WTC11 (cell line): ENCODE measurements around the gene MEGF9. TPM values are rescaled to one million over a fixed set of nuclear protein-coding genes. Genes with fewer than 3 reads are reported as not detected.

Experiments
- ATAC-seq: fragments of 200-7000 bp; cut with Tn5 transposase; 2 replicates; pipeline ENCODE4 v1.10.0; 2021; ENCODE audit warnings: mild to moderate bottlenecking, moderate library complexity
- CTCF ChIA-PET: fragments of 300-600 bp; sonication (Branson Sonifier 250); formaldehyde crosslinking; loops from one replicate; lab custom pipeline; 2021; ENCODE audit warnings: antibody characterized with exemption; lab: Charles Lee
- POLR2A ChIA-PET: fragments of 350-600 bp; sonication (Branson Sonifier 250); formaldehyde crosslinking; loops from one replicate; lab custom pipeline; 2021; ENCODE audit warnings: antibody characterized with exemption; lab: Charles Lee
- DNase-seq: peaks from one replicate; pipeline ENCODE4 v3.0.0; 2021; ENCODE audit warnings: low spot score
- H3K27ac Mint-ChIP-seq: 2 replicates; pipeline ENCODE4 v1.8.0; 2021; ENCODE audit warnings: mixed read lengths
- H3K27me3 Mint-ChIP-seq: 2 replicates; pipeline ENCODE4 v1.8.0; 2021; ENCODE audit warnings: low read depth, mild to moderate bottlenecking, moderate library complexity, mixed read lengths
- H3K36me3 Mint-ChIP-seq: 2 replicates; pipeline ENCODE4 v1.8.0; 2021; ENCODE audit warnings: mixed read lengths
- H3K4me1 Mint-ChIP-seq: 2 replicates; pipeline ENCODE4 v1.8.0; 2022; ENCODE audit warnings: mixed read lengths
- H3K4me3 Mint-ChIP-seq: 2 replicates; pipeline ENCODE4 v1.8.0; 2021; ENCODE audit warnings: mild to moderate bottlenecking, moderate library complexity, mixed read lengths
- H3K9me3 Mint-ChIP-seq: 2 replicates; pipeline ENCODE4 v1.8.0; 2021; ENCODE audit warnings: mixed read lengths
- ATF6 ChIP-seq: sonication (generic); formaldehyde crosslinking; IDR thresholded peaks from 2 replicates; pipeline ENCODE4 v1.8.1; 2023; ENCODE audit warnings: mild to moderate bottlenecking, missing genetic modification reagents
- CREM ChIP-seq: sonication (generic); formaldehyde crosslinking; IDR thresholded peaks from 2 replicates; pipeline ENCODE4 v1.8.1; 2022; ENCODE audit warnings: mild to moderate bottlenecking, missing genetic modification reagents, moderate library complexity
- CTCF ChIP-seq: fragments of 200-600 bp; IDR thresholded peaks from 2 replicates; pipeline ENCODE4 v1.8.0; 2022; ENCODE audit warnings: antibody characterized with exemption
- E2F4 ChIP-seq: sonication (generic); formaldehyde crosslinking; IDR thresholded peaks from 2 replicates; pipeline ENCODE4 v1.8.1; 2022; ENCODE audit warnings: low read depth, mild to moderate bottlenecking, moderate library complexity, missing genetic modification reagents, borderline replicate concordance
- E2F5 ChIP-seq: sonication (generic); formaldehyde crosslinking; IDR thresholded peaks from 2 replicates; pipeline ENCODE4 v1.8.1; 2022; ENCODE audit warnings: mild to moderate bottlenecking, moderate library complexity, missing genetic modification reagents
- EMX1 ChIP-seq: fragments of 250-450 bp; sonication (Bioruptor Pico); IDR thresholded peaks from 2 replicates; pipeline ENCODE4 v1.8.0; 2021; ENCODE audit warnings: mild to moderate bottlenecking
- FOXK1 ChIP-seq: sonication (generic); formaldehyde crosslinking; IDR thresholded peaks from 2 replicates; pipeline ENCODE4 v1.8.0; 2022; ENCODE audit warnings: mild to moderate bottlenecking, moderate library complexity, missing genetic modification reagents
- FOXP1 ChIP-seq: sonication (generic); formaldehyde crosslinking; IDR thresholded peaks from 2 replicates; pipeline ENCODE4 v1.8.0; 2022; ENCODE audit warnings: missing genetic modification reagents, mild to moderate bottlenecking, moderate library complexity, borderline replicate concordance
- HMGA2 ChIP-seq: fragments of 250-450 bp; sonication (Bioruptor Pico); IDR thresholded peaks from 2 replicates; pipeline ENCODE4 v1.4.0; 2021; ENCODE audit warnings: mild to moderate bottlenecking, moderate library complexity
- IRF2 ChIP-seq: sonication (generic); formaldehyde crosslinking; IDR thresholded peaks from 2 replicates; pipeline ENCODE4 v1.8.0; 2022; ENCODE audit warnings: low read depth, missing genetic modification reagents, borderline replicate concordance
- MYBL2 ChIP-seq: sonication (generic); formaldehyde crosslinking; IDR thresholded peaks from 2 replicates; pipeline ENCODE4 v1.8.1; 2023; ENCODE audit warnings: mild to moderate bottlenecking, moderate library complexity, missing genetic modification reagents
- NFYB ChIP-seq: sonication (generic); formaldehyde crosslinking; conservative IDR thresholded peaks from 2 replicates; pipeline ENCODE4 v1.8.0; 2022; ENCODE audit warnings: low read depth, missing genetic modification reagents
- TEAD4 ChIP-seq: sonication (generic); formaldehyde crosslinking; IDR thresholded peaks from 2 replicates; pipeline ENCODE4 v1.8.0; 2022; ENCODE audit warnings: mild to moderate bottlenecking, missing genetic modification reagents
- TP53 ChIP-seq: sonication (generic); formaldehyde crosslinking; IDR thresholded peaks from 2 replicates; pipeline ENCODE4 v1.8.1; 2023; ENCODE audit warnings: mild to moderate bottlenecking, missing genetic modification reagents
- USF2 ChIP-seq: sonication (generic); formaldehyde crosslinking; IDR thresholded peaks from 2 replicates; pipeline ENCODE4 v1.8.1; 2023; ENCODE audit warnings: mild to moderate bottlenecking, missing genetic modification reagents, moderate library complexity
- ZNF121 ChIP-seq: sonication (generic); formaldehyde crosslinking; IDR thresholded peaks from 2 replicates; pipeline ENCODE4 v1.8.0; 2023; ENCODE audit warnings: missing genetic modification reagents
- ZNF219 ChIP-seq: sonication (generic); formaldehyde crosslinking; IDR thresholded peaks from 2 replicates; pipeline ENCODE4 v1.8.0; 2023; ENCODE audit warnings: missing genetic modification reagents, mild to moderate bottlenecking, borderline replicate concordance
- ZNF416 ChIP-seq: fragments of 250-450 bp; sonication (Bioruptor Pico); IDR thresholded peaks from 2 replicates; pipeline ENCODE4 v1.9.0; 2021; ENCODE audit warnings: mild to moderate bottlenecking, inconsistent platforms
- ZSCAN18 ChIP-seq: fragments of 250-450 bp; sonication (Bioruptor Pico); IDR thresholded peaks from 2 replicates; pipeline ENCODE4 v2.1.2; 2022; ENCODE audit warnings: mild to moderate bottlenecking, moderate library complexity
- total RNA-seq: library from RNA; stranded (reverse); gene quantifications from 3 replicates; pipeline ENCODE4 v1.2.3, GENCODE V29; 2021

MEGF9 gene
- total RNA-seq, 1 experiment from 2014 or later = 0.92 TPM

GRCh38 chr9:120729791-120730241, 15.5 kb upstream of the MEGF9 start:
- ChIA-PET POLR2A (interaction anchor here (0.8 kb wide), 1 partner anchor 472 kb away, joined by 3 read pairs; no protein-coding TSS in a partner anchor), CTCF (interaction anchor here (0.6 to 3.7 kb wide), 33 partner anchors 9 to 452 kb away, joined by 3 to 46 read pairs (median 5); partner anchors contain the start of genes FBXW2 and MEGF9)
- no peak overlapping the region for H3K4me3 Mint-ChIP-seq
- no peaks in the 10 kb centered on the region for H3K9me3 Mint-ChIP-seq
- no peak overlapping the region for H3K27ac Mint-ChIP-seq
- H3K4me1 Mint-ChIP-seq = peaks cover 5% of the 10 kb centered on the region; the same call in 1 of the 2 replicates
- H3K36me3 Mint-ChIP-seq = no peaks in the 10 kb centered on the region
- DNase-seq = peak; percentile 61
- H3K27me3 Mint-ChIP-seq = peaks cover 2% of the 10 kb centered on the region
- no peak for TF ChIP-seq NFYB (CRISPR knock-in tag)
- TF ChIP-seq ZNF416 (CRISPR knock-in tag) = no peak
- peak; percentile 43; the same call in 1 of the 2 replicates for TF ChIP-seq CTCF
- TF ChIP-seq USF2 (CRISPR knock-in tag) = no peak
- TF ChIP-seq ATF6 = no peak
- TF ChIP-seq MYBL2 = no peak
- no peak for TF ChIP-seq ZNF121 (CRISPR knock-in tag)
- no peak for TF ChIP-seq TEAD4 (CRISPR knock-in tag)
- ATAC-seq = peak; percentile 86

- CTCF ChIA-PET = interaction anchor here (1.1 kb wide), 1 partner anchor 10 kb away, joined by 3 read pairs; no protein-coding TSS in a partner anchor
These were observed 12.2 kb upstream of the MEGF9 start for GRCh38 chr9:120726484-120726883.

GRCh38 chr9:120725907-120726306, 11.6 kb upstream of the MEGF9 start:
- Mint-ChIP-seq H3K36me3 (no peaks in the 10 kb centered on the region), H3K9me3 (no peaks in the 10 kb centered on the region), H3K27ac (no peak overlapping the region), H3K27me3 (peaks cover 6% of the 10 kb centered on the region; the same call in 1 of the 2 replicates), H3K4me3 (no peak overlapping the region), H3K4me1 (peaks cover 5% of the 10 kb centered on the region; the same call in 1 of the 2 replicates)
- ChIA-PET CTCF (interaction anchor here (1.1 kb wide), 1 partner anchor 9 kb away, joined by 3 read pairs; no protein-coding TSS in a partner anchor), POLR2A (no interaction called here)
- DNase-seq = no peak
- no peak for ATAC-seq
- TF ChIP-seq HMGA2 (CRISPR knock-in tag) = no peak
- TF ChIP-seq TP53 (CRISPR knock-in tag) = no peak
- no peak for TF ChIP-seq CREM (CRISPR knock-in tag)
- no peak for TF ChIP-seq IRF2 (CRISPR knock-in tag)
- no peak for TF ChIP-seq E2F5 (CRISPR knock-in tag)
- no peak for TF ChIP-seq FOXP1
- no peak for TF ChIP-seq FOXK1 (CRISPR knock-in tag)
- TF ChIP-seq E2F4 (CRISPR knock-in tag) = no peak
- no peak for TF ChIP-seq ZSCAN18 (CRISPR knock-in tag)

More at GRCh38 chr9:120726484-120726883, 12.2 kb upstream of the MEGF9 start:
- TF ChIP-seq ZNF219 (no peak), EMX1 (CRISPR knock-in tag) (no peak)
- ATAC-seq = no peak
- POLR2A ChIA-PET = no interaction called here
- Mint-ChIP-seq H3K27me3 (peaks cover 6% of the 10 kb centered on the region; the same call in 1 of the 2 replicates), H3K9me3 (no peaks in the 10 kb centered on the region), H3K27ac (no peak overlapping the region), H3K4me3 (no peak overlapping the region), H3K4me1 (peaks cover 5% of the 10 kb centered on the region; the same call in 1 of the 2 replicates), H3K36me3 (no peaks in the 10 kb centered on the region)
- DNase-seq = no peak
